Karpas-422 (cell line): ENCODE measurements around the gene PRKN. TPM values are rescaled to one million over a fixed set of nuclear protein-coding genes. Genes with fewer than 3 reads are reported as not detected.

Experiments used
- DNase-seq: peaks from one replicate; pipeline ENCODE4 v3.0.0-alpha.2; 2015
- H2AFZ ChIP-seq: fragments of 200-600 bp; sonication (generic); 2 replicates; pipeline ENCODE4 v1.6.1; 2014; ENCODE audit warnings: antibody characterized with exemption, low read length, mixed read lengths
- H3K27ac ChIP-seq: fragments of 200-600 bp; sonication (generic); 2 replicates; pipeline ENCODE4 v1.5.1; 2014; ENCODE audit warnings: mild to moderate bottlenecking, low read length, moderate library complexity
- H3K27me3 ChIP-seq: fragments of 200-600 bp; sonication (generic); 2 replicates; pipeline ENCODE4 v1.6.1; 2014; ENCODE audit warnings: low read length, mixed read lengths
- H3K36me3 ChIP-seq: fragments of 200-600 bp; sonication (generic); 2 replicates; pipeline ENCODE4 v1.6.1; 2014; ENCODE audit warnings: low read length, mixed read lengths; ENCODE audit not compliant: insufficient read depth
- H3K4me1 ChIP-seq: fragments of 200-600 bp; sonication (generic); 2 replicates; pipeline ENCODE4 v1.6.1; 2014; ENCODE audit warnings: mild to moderate bottlenecking, low read length, mixed read lengths
- H3K4me2 ChIP-seq: fragments of 200-600 bp; sonication (generic); 2 replicates; pipeline ENCODE4 v1.6.1; 2014; ENCODE audit warnings: low read length, low read depth, mild to moderate bottlenecking; ENCODE audit not compliant: poor library complexity, severe bottlenecking
- H3K4me3 ChIP-seq: fragments of 200-600 bp; sonication (generic); 2 replicates; pipeline ENCODE4 v1.5.1; 2014; ENCODE audit warnings: mild to moderate bottlenecking, antibody characterized with exemption, low read length, mixed read lengths
- H3K79me2 ChIP-seq: fragments of 200-600 bp; sonication (generic); 2 replicates; pipeline ENCODE4 v1.6.1; 2014; ENCODE audit warnings: mild to moderate bottlenecking, low read length, mixed read lengths
- H3K9ac ChIP-seq: fragments of 200-600 bp; sonication (generic); 2 replicates; pipeline ENCODE4 v1.6.0; 2014; ENCODE audit warnings: low read length
- H3K9me2 ChIP-seq: fragments of 200-600 bp; sonication (generic), shearing (Covaris generic); replicated peaks from 2 replicates; pipeline ENCODE4 v1.6.0; 2014; ENCODE audit warnings: mild to moderate bottlenecking, low read length, moderate library complexity; ENCODE audit not compliant: insufficient read depth
- H3K9me3 ChIP-seq: fragments of 300-700, 200-600 bp; sonication (generic); 2 replicates; pipeline ENCODE4 v1.6.1; 2014; ENCODE audit warnings: low read length, mixed read lengths
- H4K20me1 ChIP-seq: fragments of 200-600 bp; sonication (generic); 2 replicates; pipeline ENCODE4 v1.6.1; 2014; ENCODE audit warnings: mild to moderate bottlenecking, antibody characterized with exemption, low read length, low read depth; ENCODE audit not compliant: insufficient read depth
- total RNA-seq: library from RNA; depleted of rRNA; stranded (reverse); fragments of >200 nt; shearing (Covaris generic); gene quantifications from 2 replicates; pipeline ENCODE4 v1.2.3, GENCODE V29; 2014; ENCODE audit warnings: low replicate concordance; rRNA removed

PRKN gene
- total RNA-seq, 1 experiment from 2014 or later = not detected

GRCh38 chr6:161302949-161303348 lies 1424.6 kb downstream of the PRKN start:
- Histone ChIP-seq H3K9me3 (no peaks in the 10 kb centered on the region), H4K20me1 (no peaks in the 10 kb centered on the region), H3K9ac (no peak overlapping the region), H3K4me2 (no peak overlapping the region), H3K4me3 (no peak overlapping the region), H3K27me3 (no peaks in the 10 kb centered on the region), H2AFZ (no peak overlapping the region), H3K27ac (no peak overlapping the region), H3K79me2 (no peaks in the 10 kb centered on the region), H3K9me2 (no peaks in the 10 kb centered on the region), H3K36me3 (no peaks in the 10 kb centered on the region), H3K4me1 (no peaks in the 10 kb centered on the region)
- DNase-seq = no peak

- Histone ChIP-seq H3K9me3 (no peaks in the 10 kb centered on the region), H3K79me2 (no peaks in the 10 kb centered on the region), H3K9ac (no peak overlapping the region), H3K27me3 (no peaks in the 10 kb centered on the region), H3K36me3 (no peaks in the 10 kb centered on the region), H3K9me2 (no peaks in the 10 kb centered on the region), H4K20me1 (no peaks in the 10 kb centered on the region), H2AFZ (no peak overlapping the region), H3K27ac (no peak overlapping the region), H3K4me3 (no peak overlapping the region), H3K4me1 (no peaks in the 10 kb centered on the region), H3K4me2 (no peak overlapping the region)
- no peak for DNase-seq
Measured at GRCh38 chr6:161301338-161301737, 1426.2 kb downstream of the PRKN start.

- Histone ChIP-seq H3K4me3 (no peak overlapping the region), H3K36me3 (no peaks in the 10 kb centered on the region), H3K9me2 (no peaks in the 10 kb centered on the region), H3K27ac (no peak overlapping the region), H3K4me2 (no peak overlapping the region), H3K9ac (no peak overlapping the region), H3K79me2 (no peaks in the 10 kb centered on the region), H2AFZ (no peak overlapping the region), H3K9me3 (no peaks in the 10 kb centered on the region), H3K4me1 (no peaks in the 10 kb centered on the region), H4K20me1 (no peaks in the 10 kb centered on the region), H3K27me3 (no peaks in the 10 kb centered on the region)
- DNase-seq = no peak
Measured at GRCh38 chr6:161300823-161301222, 1426.7 kb downstream of the PRKN start.

GRCh38 chr6:161299726-161300125 lies 1427.8 kb downstream of the PRKN start:
- H3K4me1 ChIP-seq = no peaks in the 10 kb centered on the region
- no peak overlapping the region for H2AFZ ChIP-seq
- no peak overlapping the region for H3K27ac ChIP-seq
- no peak overlapping the region for H3K4me3 ChIP-seq
- DNase-seq = no peak
- H3K4me2 ChIP-seq = no peak overlapping the region
- no peaks in the 10 kb centered on the region for H3K79me2 ChIP-seq
- no peaks in the 10 kb centered on the region for H3K27me3 ChIP-seq
- no peaks in the 10 kb centered on the region for H4K20me1 ChIP-seq
- no peaks in the 10 kb centered on the region for H3K9me2 ChIP-seq
- no peaks in the 10 kb centered on the region for H3K9me3 ChIP-seq
- H3K36me3 ChIP-seq = no peaks in the 10 kb centered on the region
- H3K9ac ChIP-seq = no peak overlapping the region

Other genes with a start within 250 kb of the PRKN start
- gene PACRG, start 208 bp upstream of the PRKN start, total RNA-seq = not detected in 2 replicates